ENCODE results near the gene BET1L. TPM values are rescaled to one million over a fixed set of nuclear protein-coding genes. Genes with fewer than 3 reads are reported as not detected.

BET1L gene
- polyA plus RNA-seq, 1 experiment = 111 TPM

- Histone ChIP-seq H3K27me3 (ENCODE audit: control insufficient read depth, insufficient read depth, low read length) (no peaks in the 10 kb centered on the region), H3K4me3 (ENCODE audit: low read depth, low read length) (peak overlapping the region; percentile 96), H3K36me3 (ENCODE audit: control insufficient read depth, insufficient read depth, low read length) (peaks cover 42% of the 10 kb centered on the region)
- TF ChIP-seq, protein P1, sequence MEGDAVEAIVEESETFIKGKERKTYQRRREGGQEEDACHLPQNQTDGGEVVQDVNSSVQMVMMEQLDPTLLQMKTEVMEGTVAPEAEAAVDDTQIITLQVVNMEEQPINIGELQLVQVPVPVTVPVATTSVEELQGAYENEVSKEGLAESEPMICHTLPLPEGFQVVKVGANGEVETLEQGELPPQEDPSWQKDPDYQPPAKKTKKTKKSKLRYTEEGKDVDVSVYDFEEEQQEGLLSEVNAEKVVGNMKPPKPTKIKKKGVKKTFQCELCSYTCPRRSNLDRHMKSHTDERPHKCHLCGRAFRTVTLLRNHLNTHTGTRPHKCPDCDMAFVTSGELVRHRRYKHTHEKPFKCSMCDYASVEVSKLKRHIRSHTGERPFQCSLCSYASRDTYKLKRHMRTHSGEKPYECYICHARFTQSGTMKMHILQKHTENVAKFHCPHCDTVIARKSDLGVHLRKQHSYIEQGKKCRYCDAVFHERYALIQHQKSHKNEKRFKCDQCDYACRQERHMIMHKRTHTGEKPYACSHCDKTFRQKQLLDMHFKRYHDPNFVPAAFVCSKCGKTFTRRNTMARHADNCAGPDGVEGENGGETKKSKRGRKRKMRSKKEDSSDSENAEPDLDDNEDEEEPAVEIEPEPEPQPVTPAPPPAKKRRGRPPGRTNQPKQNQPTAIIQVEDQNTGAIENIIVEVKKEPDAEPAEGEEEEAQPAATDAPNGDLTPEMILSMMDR (IDR thresholded peaks at IDR 0.05; ENCODE audit: insufficient read depth, low read depth, low read length) = no peak
- DNase-seq (ENCODE audit: low read depth) = no peak
- ChIA-PET CTCF (interaction anchor here (0.6 to 1.6 kb wide), 5 partner anchors 28 to 242 kb away, joined by 3 to 6 read pairs (median 3); no protein-coding TSS in a partner anchor), POLR2A (no interaction called here)
Observed at GRCh38 chr11:206526-207207, 532 bp downstream of the BET1L start.

- TF ChIP-seq, protein P1 (IDR thresholded peaks at IDR 0.05; ENCODE audit: insufficient read depth, low read depth, low read length) = no peak
- DNase-seq (ENCODE audit: low read depth) = no peak
- no peaks in the 10 kb centered on the region for H3K27me3 ChIP-seq (ENCODE audit: control insufficient read depth, insufficient read depth, low read length)
- POLR2A ChIA-PET = no interaction called here
- peaks cover 37% of the 10 kb centered on the region for H3K36me3 ChIP-seq (ENCODE audit: control insufficient read depth, insufficient read depth, low read length)
- CTCF ChIA-PET = interaction anchor here (0.8 to 1.6 kb wide), 2 partner anchors 28 to 190 kb away, joined by 3 read pairs; no protein-coding TSS in a partner anchor
- H3K4me3 ChIP-seq (ENCODE audit: low read depth, low read length) = peak overlapping the region; percentile 96
Observed at GRCh38 chr11:206002-206384, 1.2 kb downstream of the BET1L start.

DNA sequence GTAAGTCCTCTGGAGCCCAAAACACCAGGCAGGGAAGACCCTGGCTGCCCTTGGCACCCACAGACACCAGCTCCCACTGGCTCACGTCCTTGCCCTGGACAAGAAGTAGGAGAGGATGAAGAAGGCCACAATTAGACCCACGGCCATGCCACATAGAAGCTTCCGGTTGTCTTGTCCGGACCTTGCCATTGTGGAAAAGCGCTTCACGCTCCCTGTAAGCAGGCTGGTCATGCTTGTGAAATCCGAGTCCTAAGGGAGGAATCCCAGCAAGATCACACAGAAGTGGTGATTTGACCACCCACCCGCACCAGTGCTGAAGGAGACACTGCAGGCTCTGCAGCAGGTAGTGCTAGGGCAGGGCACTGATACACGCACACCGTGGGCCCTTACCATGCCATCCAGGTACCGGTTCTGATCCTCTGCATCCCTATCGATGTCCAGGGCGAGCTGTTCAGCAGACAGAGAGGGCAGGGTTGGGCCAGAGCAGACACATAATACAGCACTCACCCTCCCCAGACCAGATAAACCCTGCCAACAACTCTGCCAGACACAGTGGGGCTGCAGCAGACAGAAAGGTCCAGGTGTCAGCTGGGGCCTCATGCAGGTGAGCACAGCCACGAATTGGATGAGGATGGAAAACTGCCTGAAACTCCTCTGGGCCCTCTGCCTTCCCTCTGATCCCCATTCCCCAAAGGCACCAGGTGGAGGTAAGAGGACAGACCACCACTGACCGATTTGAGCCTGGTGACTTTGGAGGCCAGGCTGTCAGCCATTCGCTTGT lies 1.8 kb downstream of the BET1L start:
- no peak for DNase-seq (ENCODE audit: low read depth)
- POLR2A ChIA-PET = no interaction called here
- TF ChIP-seq, protein P1 (IDR thresholded peaks at IDR 0.05; ENCODE audit: insufficient read depth, low read depth, low read length) = no peak
- no peaks in the 10 kb centered on the region for H3K27me3 ChIP-seq (ENCODE audit: control insufficient read depth, insufficient read depth, low read length)
- CTCF ChIA-PET = interaction anchor here (1.3 kb wide), 1 partner anchor 104 kb away, joined by 3 read pairs; no protein-coding TSS in a partner anchor
- peaks cover 36% of the 10 kb centered on the region for H3K36me3 ChIP-seq (ENCODE audit: control insufficient read depth, insufficient read depth, low read length)
- H3K4me3 ChIP-seq (ENCODE audit: low read depth, low read length) = peak overlapping the region; percentile 96

DNA sequence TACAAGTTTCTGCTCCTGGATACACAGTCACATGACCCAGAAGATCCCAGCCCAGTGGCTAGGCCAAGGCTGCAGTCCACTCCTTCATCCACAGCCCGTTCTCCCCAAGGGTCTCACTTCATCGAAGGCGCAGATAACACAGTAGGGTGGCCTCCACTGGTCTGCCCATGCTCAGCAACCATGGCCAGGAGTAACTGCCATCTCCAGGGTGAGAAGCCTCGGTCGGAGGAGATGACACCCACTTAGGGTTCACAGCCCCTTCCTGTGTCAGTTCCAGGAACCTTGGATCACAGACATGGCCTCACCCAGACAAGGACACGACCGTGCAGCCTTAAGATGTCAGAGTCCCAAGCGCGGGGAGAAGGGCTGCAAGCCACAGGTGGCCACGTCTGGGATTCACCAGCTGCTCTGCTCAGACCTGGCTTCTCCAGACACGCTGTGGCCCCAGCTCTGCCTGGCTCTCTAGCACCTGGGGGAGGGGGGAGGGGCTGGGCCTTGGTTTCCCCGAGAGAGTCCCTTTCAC lies 2.6 kb downstream of the BET1L start:
- POLR2A ChIA-PET = no interaction called here
- CTCF ChIA-PET = interaction anchor here (1.3 to 1.4 kb wide), 2 partner anchors 105 to 157 kb away, joined by 3 read pairs; no protein-coding TSS in a partner anchor
- TF ChIP-seq, protein P1 (IDR thresholded peaks at IDR 0.05; ENCODE audit: insufficient read depth, low read depth, low read length) = no peak
- Histone ChIP-seq H3K4me3 (ENCODE audit: low read depth, low read length) (no peak overlapping the region), H3K36me3 (ENCODE audit: control insufficient read depth, insufficient read depth, low read length) (peaks cover 33% of the 10 kb centered on the region), H3K27me3 (ENCODE audit: control insufficient read depth, insufficient read depth, low read length) (no peaks in the 10 kb centered on the region)
- no peak for DNase-seq (ENCODE audit: low read depth)
